H9 (cell line): ENCODE measurements around the gene PEX16. TPM values are rescaled to one million over a fixed set of nuclear protein-coding genes. Genes with fewer than 3 reads are reported as not detected.

Source experiments
- DNase-seq: peaks from one replicate; pipeline ENCODE4 v3.0.0-alpha.2; 2017
- H2AFZ ChIP-seq: one replicate; pipeline ENCODE4 v1.6.1; 2013; ENCODE audit warnings: mild to moderate bottlenecking, low read length, control low read depth, moderate library complexity
- H2AK5ac ChIP-seq: 2 replicates; pipeline ENCODE4 v1.6.1; 2013; ENCODE audit warnings: low read length, control low read depth, mixed read lengths; ENCODE audit not compliant: insufficient read length
- H2BK120ac ChIP-seq: one replicate; pipeline ENCODE4 v1.6.1; 2013; ENCODE audit warnings: low read depth, mild to moderate bottlenecking, low read length, control low read depth, inconsistent platforms; ENCODE audit not compliant: poor library complexity, severe bottlenecking
- H2BK12ac ChIP-seq: 2 replicates; pipeline ENCODE4 v1.6.1; 2013; ENCODE audit warnings: low read length, control low read depth, mixed read lengths, low read depth; ENCODE audit not compliant: insufficient read length
- H2BK15ac ChIP-seq: 2 replicates; pipeline ENCODE4 v1.6.1; 2013; ENCODE audit warnings: low read depth, low read length, control low read depth
- H2BK20ac ChIP-seq: one replicate; pipeline ENCODE4 v1.6.1; 2013; ENCODE audit warnings: low read depth, mild to moderate bottlenecking, low read length, control low read depth, inconsistent platforms; ENCODE audit not compliant: poor library complexity, severe bottlenecking
- H2BK5ac ChIP-seq: 2 replicates; pipeline ENCODE4 v1.6.1; 2013; ENCODE audit warnings: low read length, control low read depth, mixed read lengths; ENCODE audit not compliant: insufficient read length
- H3K14ac ChIP-seq: 2 replicates; pipeline ENCODE4 v1.6.1; 2013; ENCODE audit warnings: low read length, control low read depth; ENCODE audit not compliant: insufficient read depth
- H3K18ac ChIP-seq: 2 replicates; pipeline ENCODE4 v1.6.1; 2013; ENCODE audit warnings: low read depth, mild to moderate bottlenecking, mixed read lengths, low read length, control low read depth; ENCODE audit not compliant: insufficient read length
- H3K23ac ChIP-seq: 2 replicates; pipeline ENCODE4 v1.6.1; 2013; ENCODE audit warnings: low read length, control low read depth, mixed read lengths, low read depth; ENCODE audit not compliant: insufficient read length
- H3K23me2 ChIP-seq: 2 replicates; pipeline ENCODE4 v1.6.1; 2013; ENCODE audit warnings: low read depth, mild to moderate bottlenecking, mixed read lengths, low read length, control low read depth; ENCODE audit not compliant: insufficient read length, poor library complexity, severe bottlenecking
- H3K27ac ChIP-seq: 2 replicates; pipeline ENCODE4 v1.5.1; 2013; ENCODE audit warnings: low read length, control low read depth, mixed read lengths, low read depth; ENCODE audit not compliant: insufficient read length
- H3K27me3 ChIP-seq: 2 replicates; pipeline ENCODE4 v1.6.1; 2013; ENCODE audit warnings: low read length, control low read depth, inconsistent platforms; ENCODE audit not compliant: insufficient read depth
- H3K4ac ChIP-seq: 2 replicates; pipeline ENCODE4 v1.6.1; 2013; ENCODE audit warnings: low read depth, mild to moderate bottlenecking, control low read depth, inconsistent platforms, low read length, moderate library complexity
- H3K4me1 ChIP-seq: 2 replicates; pipeline ENCODE4 v1.6.1; 2013; ENCODE audit warnings: low read length, control low read depth, inconsistent platforms; ENCODE audit not compliant: insufficient read depth
- H3K4me2 ChIP-seq: 2 replicates; pipeline ENCODE4 v1.6.1; 2013; ENCODE audit warnings: low read length, control low read depth, mixed read lengths; ENCODE audit not compliant: insufficient read length, insufficient read depth
- H3K56ac ChIP-seq: 2 replicates; pipeline ENCODE4 v1.6.1; 2013; ENCODE audit warnings: low read depth, mild to moderate bottlenecking, mixed read lengths, low read length, control low read depth; ENCODE audit not compliant: insufficient read length
- H3K79me1 ChIP-seq: 2 replicates; pipeline ENCODE4 v1.6.1; 2013; ENCODE audit warnings: low read depth, mild to moderate bottlenecking, moderate library complexity, low read length, control low read depth, inconsistent platforms; ENCODE audit not compliant: insufficient read depth, poor library complexity, severe bottlenecking
- H3K79me2 ChIP-seq: 2 replicates; pipeline ENCODE4 v1.6.1; 2013; ENCODE audit warnings: low read length, control low read depth, inconsistent platforms; ENCODE audit not compliant: insufficient read depth
- H3K9ac ChIP-seq: 2 replicates; pipeline ENCODE4 v1.6.1; 2013; ENCODE audit warnings: low read length, control low read depth, mixed read lengths; ENCODE audit not compliant: insufficient read length; ENCODE audit errors: extremely low read depth
- H3K9me3 ChIP-seq: one replicate; pipeline ENCODE4 v1.6.1; 2013; ENCODE audit warnings: low read depth, low read length, inconsistent platforms; ENCODE audit not compliant: control insufficient read depth
- H3T11ph ChIP-seq: one replicate; pipeline ENCODE4 v1.6.1; 2013; ENCODE audit warnings: mild to moderate bottlenecking, low read length, control low read depth, inconsistent platforms
- H4K20me1 ChIP-seq: one replicate; pipeline ENCODE4 v1.6.1; 2013; ENCODE audit not compliant: control insufficient read depth, insufficient read length, insufficient read depth
- H4K5ac ChIP-seq: 2 replicates; pipeline ENCODE4 v1.6.1; 2013; ENCODE audit warnings: low read depth, mild to moderate bottlenecking, mixed read lengths, low read length, control low read depth; ENCODE audit not compliant: insufficient read length
- H4K8ac ChIP-seq: replicated peaks from 2 replicates; pipeline ENCODE4 v1.6.1; 2013; ENCODE audit warnings: low read length, control low read depth, mixed read lengths, low read depth; ENCODE audit not compliant: insufficient read length
- H4K91ac ChIP-seq: 2 replicates; pipeline ENCODE4 v1.6.1; 2013; ENCODE audit warnings: low read depth, mild to moderate bottlenecking, moderate library complexity, mixed read lengths, low read length, control low read depth; ENCODE audit not compliant: insufficient read length
- H3K27ac Mint-ChIP-seq, 3 experiments: 2 replicates in 2 of 3; 3 replicates in 1 of 3; pipeline ENCODE4 v1.8.0; 2020 to 2021; ENCODE audit warnings: mixed read lengths in 3 of 3, mild to moderate bottlenecking in 1 of 3, moderate library complexity in 1 of 3
- H3K27me3 Mint-ChIP-seq: 2 replicates; pipeline ENCODE4 v1.8.0; 2021; ENCODE audit warnings: low read depth, mild to moderate bottlenecking, moderate library complexity, mixed read lengths
- H3K36me3 Mint-ChIP-seq, 3 experiments: 2 replicates in 2 of 3; 3 replicates in 1 of 3; pipeline ENCODE4 v1.8.0; 2020 to 2021; ENCODE audit warnings: low read depth in 3 of 3, mixed read lengths in 3 of 3; ENCODE audit not compliant: insufficient read depth in 1 of 3
- H3K4me1 Mint-ChIP-seq, 2 experiments: 2 replicates each; pipeline ENCODE4 v1.8.0; 2020; ENCODE audit warnings: mixed read lengths in 2 of 2
- H3K4me3 Mint-ChIP-seq, 2 experiments: 2 replicates in 1 of 2; 3 replicates in 1 of 2; pipeline ENCODE4 v1.8.0; 2020 to 2021; ENCODE audit warnings: mild to moderate bottlenecking in 2 of 2, mixed read lengths in 2 of 2, moderate library complexity in 1 of 2
- H3K9me3 Mint-ChIP-seq, 2 experiments: 2 replicates in 1 of 2; 3 replicates in 1 of 2; pipeline ENCODE4 v1.8.0; 2020; ENCODE audit warnings: mild to moderate bottlenecking in 2 of 2, mixed read lengths in 2 of 2, moderate library complexity in 1 of 2
- WGBS: extraction: QIAGEN DNeasy Blood & Tissue Kit; methylation state at CpG from one replicate; pipeline ENCODE4 v1.1.7; 2013; ENCODE audit warnings: missing lambda C conversion rate, low lambda C conversion rate, mixed read lengths; ENCODE audit not compliant: insufficient read length; ENCODE audit errors: extremely low coverage; 5-methylcytosine and 5-hydroxymethylcytosine counted together
- total RNA-seq: library from RNA; stranded (reverse); gene quantifications from 2 replicates; pipeline ENCODE4 v1.2.1, GENCODE V29; 2021
- TF ChIP-seq, protein P1 (sequence below): fragments of 200-600 bp; sonication (generic); conservative IDR thresholded peaks from 3 replicates; pipeline ENCODE4 v1.8.0; 2021; ENCODE audit warnings: antibody characterized with exemption, mild to moderate bottlenecking

Gene PEX16
- total RNA-seq, 1 experiment from 2014 or later, result 30.8 TPM

DNA sequence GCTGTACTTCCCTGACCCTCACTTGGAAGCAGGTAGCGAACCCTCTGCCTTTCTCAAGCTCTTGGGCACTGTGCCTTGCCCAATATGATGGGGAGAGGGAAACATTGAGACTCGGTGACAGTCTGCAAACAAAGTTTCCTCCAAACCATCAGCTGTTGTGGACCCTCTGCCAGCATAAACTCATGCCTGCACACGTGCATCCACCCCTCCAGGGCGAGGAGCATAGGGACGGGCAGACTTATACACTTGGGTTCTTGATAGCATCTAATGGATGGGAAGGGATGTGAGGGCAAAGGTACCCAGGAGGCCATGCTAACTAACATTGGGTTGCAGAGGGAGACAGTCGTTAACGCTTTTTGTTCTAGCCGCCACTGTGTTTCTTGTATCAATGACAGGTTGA is 40.5 kb downstream of the PEX16 start:
- Mint-ChIP-seq H3K27ac (peak overlapping the region in 1 of 3 experiments; percentile 71; a peak in 3 of 7 replicates), H3K4me3 (no peak overlapping the region), H3K9me3 (no peaks in the 10 kb centered on the region), H3K27me3 (no peaks in the 10 kb centered on the region), H3K4me1 (peaks cover 25 to 26% of the 10 kb centered on the region in 2 experiments), H3K36me3 (peaks cover 1 to 21% (median 4%) of the 10 kb centered on the region in 3 experiments; a peak in 4 of 7 replicates)
- Histone ChIP-seq H3K79me2 (no peaks in the 10 kb centered on the region), H3K18ac (no peak overlapping the region), H2AK5ac (no peak overlapping the region), H4K20me1 (no peaks in the 10 kb centered on the region), H2BK20ac (no peak overlapping the region), H3K27me3 (no peaks in the 10 kb centered on the region), H4K5ac (no peak overlapping the region), H3K4me1 (peaks cover 2% of the 10 kb centered on the region; the same call in 1 of the 2 replicates), H2BK5ac (no peak overlapping the region), H3K79me1 (no peaks in the 10 kb centered on the region), H2AFZ (no peak overlapping the region), H4K8ac (no peak overlapping the region), H3K23me2 (no peaks in the 10 kb centered on the region), H3K9me3 (no peaks in the 10 kb centered on the region), H3K9ac (no peak overlapping the region), H4K91ac (no peak overlapping the region), H2BK12ac (no peak overlapping the region), H3K14ac (no peak overlapping the region), H3K4ac (no peak overlapping the region), H2BK15ac (no peak overlapping the region), H3K23ac (no peak overlapping the region), H3K56ac (no peak overlapping the region), H3K27ac (no peak overlapping the region), H3T11ph (no peak overlapping the region), H3K4me2 (no peak overlapping the region), H2BK120ac (no peak overlapping the region)
- WGBS, result no CpG with 5 or more reads among the region's 8 CpGs
- TF ChIP-seq, protein P1, sequence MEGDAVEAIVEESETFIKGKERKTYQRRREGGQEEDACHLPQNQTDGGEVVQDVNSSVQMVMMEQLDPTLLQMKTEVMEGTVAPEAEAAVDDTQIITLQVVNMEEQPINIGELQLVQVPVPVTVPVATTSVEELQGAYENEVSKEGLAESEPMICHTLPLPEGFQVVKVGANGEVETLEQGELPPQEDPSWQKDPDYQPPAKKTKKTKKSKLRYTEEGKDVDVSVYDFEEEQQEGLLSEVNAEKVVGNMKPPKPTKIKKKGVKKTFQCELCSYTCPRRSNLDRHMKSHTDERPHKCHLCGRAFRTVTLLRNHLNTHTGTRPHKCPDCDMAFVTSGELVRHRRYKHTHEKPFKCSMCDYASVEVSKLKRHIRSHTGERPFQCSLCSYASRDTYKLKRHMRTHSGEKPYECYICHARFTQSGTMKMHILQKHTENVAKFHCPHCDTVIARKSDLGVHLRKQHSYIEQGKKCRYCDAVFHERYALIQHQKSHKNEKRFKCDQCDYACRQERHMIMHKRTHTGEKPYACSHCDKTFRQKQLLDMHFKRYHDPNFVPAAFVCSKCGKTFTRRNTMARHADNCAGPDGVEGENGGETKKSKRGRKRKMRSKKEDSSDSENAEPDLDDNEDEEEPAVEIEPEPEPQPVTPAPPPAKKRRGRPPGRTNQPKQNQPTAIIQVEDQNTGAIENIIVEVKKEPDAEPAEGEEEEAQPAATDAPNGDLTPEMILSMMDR, result no peak
- no peak for DNase-seq
